Measurements from ENCODE around the gene SURF2.

DNA sequence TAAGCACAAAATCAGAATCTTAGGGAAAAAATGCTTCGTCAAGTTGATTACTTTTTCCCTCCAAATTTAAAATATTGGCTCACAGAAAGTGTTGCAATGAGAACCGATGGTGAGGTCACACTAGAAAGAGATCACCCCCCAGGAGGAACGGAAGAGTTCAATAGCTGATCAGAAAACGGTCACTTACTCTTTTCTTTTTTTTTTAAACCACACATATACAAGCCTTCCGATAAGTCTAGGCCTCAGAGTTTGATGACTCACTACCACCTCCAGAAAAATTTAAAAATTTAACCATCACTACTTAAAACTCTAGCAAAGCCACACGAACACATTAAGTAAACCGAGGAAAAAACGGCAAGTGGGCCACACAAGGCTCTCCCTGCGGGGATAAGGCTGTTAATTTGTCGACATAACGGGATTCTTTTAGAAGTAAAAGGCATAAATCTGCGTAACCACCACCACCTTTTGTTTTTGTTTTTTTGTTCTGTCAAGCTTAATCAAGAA is 18.3 kb downstream of the SURF2 start:
- TF ChIP-seq POLR2AphosphoS5 (IDR thresholded peaks at IDR 0.05; ENCODE audit: borderline replicate concordance, low read depth, low read length) (no peak), EZH2 (IDR thresholded peaks at IDR 0.05) (no peak), FOXP2 (optimal IDR thresholded peaks at IDR 0.05; ENCODE audit: control extremely low read depth, extremely low read length, insufficient read depth) (no peak)
